IMR-90 (cell line): ENCODE results near the gene PCED1B. TPM values are rescaled to one million over a fixed set of nuclear protein-coding genes. Genes with fewer than 3 reads are reported as not detected.
A peak's percentile ranks its signal among the peaks of the same experiment; 100 is the strongest.

Experiments used
- ATAC-seq: fragments of 200-7000 bp; cut with Tn5 transposase; 2 replicates; pipeline ENCODE4 v1.9.1; 2020; ENCODE audit warnings: low read depth, mild to moderate bottlenecking, moderate library complexity
- BruUV-seq: library from RNA; stranded (reverse); fragments of 400-500 nt; replicated peaks from 2 replicates; lab custom pipeline; 2021; lab: Mats Ljungman, UMichigan
- CTCF ChIA-PET: fragments of 300-600 bp; formaldehyde crosslinking; extraction: SDS; loops from one replicate; lab custom pipeline; 2021; ENCODE audit warnings: antibody characterized with exemption; lab: Yijun Ruan, JAX
- POLR2A ChIA-PET: fragments of 300-600 bp; sonication (Branson Sonifier 250); formaldehyde crosslinking; loops from one replicate; lab custom pipeline; 2022; ENCODE audit warnings: antibody characterized with exemption; ENCODE audit not compliant: unreplicated experiment; lab: Charles Lee
- DNase-seq: peaks from one replicate; pipeline ENCODE4 v3.0.0; 2013
- H2AFZ ChIP-seq: replicated peaks from 2 replicates; pipeline ENCODE3; 2013; ENCODE audit warnings: low read length, mild to moderate bottlenecking; ENCODE audit not compliant: poor library complexity
- H2AK5ac ChIP-seq: 2 replicates; pipeline ENCODE4 v1.6.1; 2013; ENCODE audit warnings: low read depth, low read length, inconsistent platforms
- H2AK9ac ChIP-seq: replicated peaks from 2 replicates; pipeline ENCODE3; 2013; ENCODE audit warnings: mild to moderate bottlenecking, low read depth, low read length, moderate library complexity; ENCODE audit not compliant: poor library complexity
- H2BK120ac ChIP-seq: 2 replicates; pipeline ENCODE4 v1.6.1; 2013; ENCODE audit warnings: low read depth, low read length, inconsistent platforms
- H2BK15ac ChIP-seq: 3 replicates; pipeline ENCODE4 v1.6.1; 2013; ENCODE audit warnings: low read depth, low read length, inconsistent platforms
- H2BK20ac ChIP-seq: 2 replicates; pipeline ENCODE4 v1.6.1; 2013; ENCODE audit warnings: low read depth, mild to moderate bottlenecking, inconsistent platforms, low read length, moderate library complexity
- H2BK5ac ChIP-seq: 2 replicates; pipeline ENCODE4 v1.6.1; 2013; ENCODE audit warnings: mild to moderate bottlenecking, low read depth, low read length, inconsistent platforms; ENCODE audit not compliant: poor library complexity, severe bottlenecking
- H3K14ac ChIP-seq: replicated peaks from 2 replicates; pipeline ENCODE4 v1.6.1; 2013; ENCODE audit warnings: low read depth, low read length, inconsistent platforms
- H3K18ac ChIP-seq: 2 replicates; pipeline ENCODE4 v1.6.1; 2013; ENCODE audit warnings: low read depth, low read length, control low read depth
- H3K23ac ChIP-seq: 2 replicates; pipeline ENCODE4 v1.6.1; 2013; ENCODE audit warnings: low read depth, low read length, inconsistent platforms
- H3K27ac ChIP-seq: 2 replicates; pipeline ENCODE4 v1.5.1; 2013; ENCODE audit warnings: mild to moderate bottlenecking, control low read depth, low read length; ENCODE audit not compliant: insufficient read depth
- H3K27me3 ChIP-seq: 2 replicates; pipeline ENCODE4 v1.6.1; 2013; ENCODE audit warnings: low read length; ENCODE audit not compliant: control insufficient read depth, insufficient read depth
- H3K36me3 ChIP-seq: 2 replicates; pipeline ENCODE4 v1.6.1; 2013; ENCODE audit warnings: low read length, mixed read lengths; ENCODE audit not compliant: control insufficient read depth, insufficient read depth
- H3K4ac ChIP-seq: 2 replicates; pipeline ENCODE4 v1.6.1; 2013; ENCODE audit warnings: low read depth, low read length, inconsistent platforms
- H3K4me1 ChIP-seq: 2 replicates; pipeline ENCODE4 v1.6.1; 2013; ENCODE audit warnings: low read length, mixed read lengths; ENCODE audit not compliant: control insufficient read depth, insufficient read depth
- H3K4me2 ChIP-seq: 2 replicates; pipeline ENCODE4 v1.6.1; 2013; ENCODE audit warnings: low read depth, mild to moderate bottlenecking, control low read depth, low read length, moderate library complexity
- H3K4me3 ChIP-seq: 2 replicates; pipeline ENCODE4 v1.5.1; 2013; ENCODE audit warnings: low read depth, mild to moderate bottlenecking, control low read depth, low read length, moderate library complexity; ENCODE audit not compliant: insufficient read depth
- H3K56ac ChIP-seq: 2 replicates; pipeline ENCODE4 v1.6.1; 2013; ENCODE audit warnings: low read length, inconsistent platforms; ENCODE audit not compliant: insufficient read depth; ENCODE audit errors: extremely low read depth
- H3K79me1 ChIP-seq, 2 experiments: 2 replicates each; pipeline ENCODE4 v1.6.1; 2013; ENCODE audit warnings: low read length in 2 of 2, inconsistent platforms in 1 of 2, low read depth in 1 of 2
- H3K9ac ChIP-seq: 2 replicates; pipeline ENCODE4 v1.6.1; 2013; ENCODE audit warnings: low read depth, low read length, control low read depth
- H3K9me1 ChIP-seq: 2 replicates; pipeline ENCODE4 v1.6.1; 2013; ENCODE audit warnings: low read length, inconsistent platforms; ENCODE audit not compliant: insufficient read depth
- H3K9me3 ChIP-seq: 2 replicates; pipeline ENCODE4 v1.6.1; 2013; ENCODE audit warnings: low read length; ENCODE audit not compliant: control insufficient read depth, insufficient read depth
- H4K20me1 ChIP-seq: 2 replicates; pipeline ENCODE4 v1.6.1; 2013; ENCODE audit warnings: low read length, inconsistent platforms; ENCODE audit not compliant: insufficient read depth
- H4K5ac ChIP-seq: 2 replicates; pipeline ENCODE4 v1.6.1; 2013; ENCODE audit warnings: mild to moderate bottlenecking, low read depth, low read length, control low read depth
- H4K8ac ChIP-seq, 2 experiments: 2 replicates each; pipeline ENCODE4 v1.6.1; 2013; ENCODE audit warnings: low read depth in 2 of 2, low read length in 2 of 2, control low read depth in 1 of 2, inconsistent platforms in 1 of 2
- H4K91ac ChIP-seq: 2 replicates; pipeline ENCODE4 v1.6.1; 2013; ENCODE audit warnings: low read depth, low read length, inconsistent platforms; ENCODE audit not compliant: insufficient read depth
- BHLHE40 ChIP-seq: fragments of 150-350 bp; IDR thresholded peaks from 2 replicates; pipeline ENCODE4 v1.6.1; 2016; ENCODE audit warnings: mild to moderate bottlenecking, low read depth, low read length
- CEBPB ChIP-seq: IDR thresholded peaks from 2 replicates; pipeline ENCODE4 v1.6.1; 2012; ENCODE audit warnings: low read depth, low read length, improper control_type of control experiment
- CHD1 ChIP-seq: IDR thresholded peaks from 2 replicates; pipeline ENCODE4 v1.6.1; 2012; ENCODE audit warnings: low read depth, low read length, improper control_type of control experiment
- FOS ChIP-seq: fragments of 150-350 bp; IDR thresholded peaks from 2 replicates; pipeline ENCODE4 v1.6.1; 2016; ENCODE audit warnings: low read depth, low read length
- MAFK ChIP-seq: IDR thresholded peaks from 2 replicates; pipeline ENCODE4 v1.6.1; 2012; ENCODE audit warnings: low read depth, low read length, improper control_type of control experiment
- MAZ ChIP-seq: IDR thresholded peaks from 2 replicates; pipeline ENCODE4 v1.6.1; 2012; ENCODE audit warnings: low read depth, mild to moderate bottlenecking, low read length, improper control_type of control experiment, moderate library complexity, borderline replicate concordance
- MXI1 ChIP-seq: IDR thresholded peaks from 2 replicates; pipeline ENCODE4 v1.6.1; 2012; ENCODE audit warnings: low read depth, mild to moderate bottlenecking, low read length, moderate library complexity, borderline replicate concordance
- POLR2A ChIP-seq: IDR thresholded peaks from 2 replicates; pipeline ENCODE4 v1.6.1; 2012; ENCODE audit warnings: mild to moderate bottlenecking, low read depth, low read length
- RAD21 ChIP-seq: IDR thresholded peaks from 2 replicates; pipeline ENCODE4 v1.6.1; 2012; ENCODE audit warnings: low read length, improper control_type of control experiment
- RCOR1 ChIP-seq: IDR thresholded peaks from 2 replicates; pipeline ENCODE4 v1.6.1; 2012; ENCODE audit warnings: mild to moderate bottlenecking, low read length, improper control_type of control experiment; ENCODE audit not compliant: insufficient replicate concordance
- RFX5 ChIP-seq: IDR thresholded peaks from 2 replicates; pipeline ENCODE4 v1.8.0; 2012; ENCODE audit warnings: low read depth, mild to moderate bottlenecking, low read length, moderate library complexity
- WGBS, 2 experiments: methylation state at CpG; one replicate each; pipeline versions ENCODE4 v1.1.5 to v1.1.7; 2013; ENCODE audit warnings: missing lambda C conversion rate in 2 of 2; ENCODE audit not compliant: insufficient read length in 1 of 2; ENCODE audit errors: extremely low coverage in 2 of 2; 5-methylcytosine and 5-hydroxymethylcytosine counted together
- dilution Hi-C: fragments of 300-500 bp; cut with HindIII; formaldehyde crosslinking; loops from one replicate; pipeline ENCODE4 v1.14.3; 2018; ENCODE audit warnings: low sequenced_read_pairs; ENCODE audit not compliant: unreplicated experiment
- in situ Hi-C: fragments of 300-500 bp; cut with MboI; formaldehyde crosslinking; loops from 3 replicates; pipeline ENCODE4 v1.14.3; 2019; ENCODE audit warnings: low sequenced_read_pairs, inconsistent platforms, mixed read lengths
- intact Hi-C: fragments of 100-400 bp; cut with micrococcal nuclease; formaldehyde crosslinking; loops from 2 replicates; pipeline ENCODE4 v1.10.0; 2022
- polyA plus RNA-seq, 3 experiments: library from polyadenylated mRNA; depleted of rRNA; stranded (reverse); fragments of >200 nt; gene quantifications; 2 replicates each; pipeline ENCODE4 v1.2.3, GENCODE V29; 2012; ENCODE audit warnings: low replicate concordance in 1 of 3
- total RNA-seq: library from RNA; depleted of rRNA; stranded (reverse); fragments of >200 nt; gene quantifications from 2 replicates; pipeline ENCODE4 v1.2.3, GENCODE V29; 2012
- TF ChIP-seq, protein P1 (sequence below): fragments of 150-350 bp; IDR thresholded peaks from 2 replicates; pipeline ENCODE4 v1.6.1; 2017; ENCODE audit warnings: mild to moderate bottlenecking, antibody characterized with exemption, low read length, low read depth
- TF ChIP-seq, protein P2 (sequence below): conservative IDR thresholded peaks from 2 replicates; pipeline ENCODE4 v1.5.1; 2012; ENCODE audit warnings: mild to moderate bottlenecking, low read depth, low read length, improper control_type of control experiment

The PCED1B gene
- total and polyA plus RNA-seq, 2 of the 4 experiments (the other 2 are of a cell fraction) = 0.36 to 2.6 TPM

DNA sequence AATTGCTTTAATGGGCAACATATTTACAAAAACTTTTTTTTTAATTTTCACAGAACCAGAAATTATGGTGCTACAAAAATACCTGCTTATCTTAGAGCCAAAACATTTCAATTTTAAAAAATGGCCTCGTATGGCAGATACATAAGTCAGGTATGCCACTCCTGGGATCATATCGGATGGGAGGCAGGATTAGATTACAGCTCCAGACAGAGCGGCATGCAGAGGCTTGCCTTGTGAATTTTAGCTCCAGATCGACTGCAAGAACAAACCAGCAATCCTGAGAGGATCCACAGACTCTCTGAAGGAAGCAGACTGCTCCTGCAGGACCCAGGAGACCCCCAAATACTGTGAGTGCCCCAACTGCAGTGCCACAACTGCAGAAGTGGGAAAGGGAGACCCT, 169.7 kb downstream of the PCED1B start:
- Histone ChIP-seq H3K18ac (no peak overlapping the region), H3K27ac (no peak overlapping the region), H2AFZ (no peak overlapping the region), H2AK9ac (no peak overlapping the region), H3K23ac (no peak overlapping the region; the same call in 1 of the 2 replicates), H4K20me1 (no peaks in the 10 kb centered on the region), H4K5ac (no peak overlapping the region), H3K4me3 (no peak overlapping the region), H3K36me3 (no peaks in the 10 kb centered on the region), H3K9me3 (no peaks in the 10 kb centered on the region), H2AK5ac (no peak overlapping the region), H2BK120ac (peak overlapping the region; percentile 52), H2BK5ac (no peak overlapping the region), H3K79me1 (no peaks in the 10 kb centered on the region), H3K14ac (no peak overlapping the region), H3K9me1 (no peaks in the 10 kb centered on the region), H2BK15ac (no peak overlapping the region), H3K27me3 (no peaks in the 10 kb centered on the region), H4K8ac (peak overlapping the region in 1 of 2 experiments; percentile 35; a peak in 1 of 4 replicates), H3K4me2 (no peak overlapping the region), H2BK20ac (no peak overlapping the region), H3K4me1 (no peaks in the 10 kb centered on the region; the same call in 1 of the 2 replicates), H3K56ac (no peak overlapping the region), H3K9ac (no peak overlapping the region), H4K91ac (no peak overlapping the region), H3K4ac (peak overlapping the region; percentile 54; the same call in 1 of the 2 replicates)
- in situ Hi-C loops = no loop called here
- dilution Hi-C loops = no loop called here
- ChIA-PET CTCF (no interaction called here), POLR2A (no interaction called here)
- no peak for ATAC-seq
- intact Hi-C loops = no loop called here
- BruUV-seq = no TSS peak
- WGBS, 2 experiments = 80% methylated on average over 4 of the region's 4 CpGs; no CpG with 5 or more reads in 1 of the 2 experiments
- no peak for DNase-seq
- TF ChIP-seq POLR2A (no peak), RFX5 (no peak), MAZ (no peak), RCOR1 (no peak), CHD1 (no peak), CEBPB (no peak), FOS (no peak), RAD21 (no peak), MAFK (no peak), BHLHE40 (no peak), MXI1 (no peak)
- TF ChIP-seq, protein P1, sequence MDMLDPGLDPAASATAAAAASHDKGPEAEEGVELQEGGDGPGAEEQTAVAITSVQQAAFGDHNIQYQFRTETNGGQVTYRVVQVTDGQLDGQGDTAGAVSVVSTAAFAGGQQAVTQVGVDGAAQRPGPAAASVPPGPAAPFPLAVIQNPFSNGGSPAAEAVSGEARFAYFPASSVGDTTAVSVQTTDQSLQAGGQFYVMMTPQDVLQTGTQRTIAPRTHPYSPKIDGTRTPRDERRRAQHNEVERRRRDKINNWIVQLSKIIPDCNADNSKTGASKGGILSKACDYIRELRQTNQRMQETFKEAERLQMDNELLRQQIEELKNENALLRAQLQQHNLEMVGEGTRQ = no peak
- TF ChIP-seq, protein P2, sequence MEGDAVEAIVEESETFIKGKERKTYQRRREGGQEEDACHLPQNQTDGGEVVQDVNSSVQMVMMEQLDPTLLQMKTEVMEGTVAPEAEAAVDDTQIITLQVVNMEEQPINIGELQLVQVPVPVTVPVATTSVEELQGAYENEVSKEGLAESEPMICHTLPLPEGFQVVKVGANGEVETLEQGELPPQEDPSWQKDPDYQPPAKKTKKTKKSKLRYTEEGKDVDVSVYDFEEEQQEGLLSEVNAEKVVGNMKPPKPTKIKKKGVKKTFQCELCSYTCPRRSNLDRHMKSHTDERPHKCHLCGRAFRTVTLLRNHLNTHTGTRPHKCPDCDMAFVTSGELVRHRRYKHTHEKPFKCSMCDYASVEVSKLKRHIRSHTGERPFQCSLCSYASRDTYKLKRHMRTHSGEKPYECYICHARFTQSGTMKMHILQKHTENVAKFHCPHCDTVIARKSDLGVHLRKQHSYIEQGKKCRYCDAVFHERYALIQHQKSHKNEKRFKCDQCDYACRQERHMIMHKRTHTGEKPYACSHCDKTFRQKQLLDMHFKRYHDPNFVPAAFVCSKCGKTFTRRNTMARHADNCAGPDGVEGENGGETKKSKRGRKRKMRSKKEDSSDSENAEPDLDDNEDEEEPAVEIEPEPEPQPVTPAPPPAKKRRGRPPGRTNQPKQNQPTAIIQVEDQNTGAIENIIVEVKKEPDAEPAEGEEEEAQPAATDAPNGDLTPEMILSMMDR = no peak
